ENCODE results near the gene SH2D7. TPM values are rescaled to one million over a fixed set of nuclear protein-coding genes. Genes with fewer than 3 reads are reported as not detected.

SH2D7 gene
- total RNA-seq, 1 experiment from 2014 or later = not detected

DNA sequence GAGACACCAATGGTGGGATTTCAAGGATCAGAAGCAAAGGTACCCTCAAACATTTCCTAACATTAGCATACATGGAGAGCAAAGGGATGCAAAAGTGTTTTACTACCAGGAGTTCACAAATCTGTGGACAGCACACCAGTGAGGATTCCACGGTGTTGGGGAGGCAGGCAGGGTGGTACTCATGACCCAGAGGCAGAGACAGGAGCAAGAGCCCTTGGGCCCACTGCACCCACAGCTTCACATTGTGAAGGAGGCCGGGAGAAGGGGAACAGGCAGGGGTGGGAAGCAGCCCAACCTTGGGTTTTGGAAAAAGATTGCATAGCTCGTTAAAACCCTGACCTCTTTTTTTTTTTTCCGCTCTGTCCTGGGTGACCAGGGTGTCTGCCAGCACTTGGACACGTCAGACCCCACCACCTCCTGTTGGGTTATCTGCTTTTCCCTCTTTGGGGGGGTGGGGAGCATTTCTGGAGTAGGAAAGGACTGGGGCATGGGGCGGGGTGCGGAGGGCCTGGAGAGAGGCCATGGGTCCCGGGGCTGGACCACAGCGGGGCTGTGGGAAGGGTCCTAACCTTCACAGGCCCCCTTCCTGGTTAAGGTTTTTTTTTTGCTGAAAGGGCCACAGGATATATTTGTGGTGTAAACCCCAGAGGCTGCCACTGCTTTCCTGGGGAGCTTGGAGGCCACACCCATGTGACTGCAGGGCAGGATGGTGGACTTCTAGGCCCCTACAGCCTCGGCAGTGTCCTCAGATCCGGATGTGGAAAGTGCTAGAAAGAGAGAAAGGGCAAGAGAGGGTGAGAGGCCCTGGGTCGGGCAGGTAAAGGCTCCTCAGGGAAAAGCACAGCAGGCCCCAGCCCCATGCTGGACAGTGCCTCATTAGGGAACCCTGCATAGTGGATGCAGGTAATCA is 12.5 kb downstream of the SH2D7 start:
- Mint-ChIP-seq H3K9me3 (no peaks in the 10 kb centered on the region), H3K4me3 (no peak overlapping the region; a peak in 1 of 5 replicates), H3K36me3 (ENCODE audit: insufficient read depth in 1 of 3, low read depth in 3 of 3) (peaks cover 4 to 14% (median 7%) of the 10 kb centered on the region in 3 experiments; a peak in 5 of 7 replicates), H3K27ac (peak overlapping the region in 2 of 3 experiments; percentile 27 to 29; a peak in 3 of 7 replicates), H3K27me3 (ENCODE audit: low read depth) (peaks cover 3% of the 10 kb centered on the region; the same call in 1 of the 2 replicates), H3K4me1 (peaks cover 0 to 5% of the 10 kb centered on the region in 2 experiments; a peak in 2 of 4 replicates)
- Histone ChIP-seq H3K14ac (ENCODE audit: insufficient read depth, low read length) (no peak overlapping the region), H4K5ac (ENCODE audit: insufficient read length, low read depth, low read length) (no peak overlapping the region), H3K23me2 (ENCODE audit: insufficient read length, low read depth, low read length, poor library complexity, severe bottlenecking) (no peaks in the 10 kb centered on the region), H2BK20ac (ENCODE audit: low read depth, low read length, poor library complexity, severe bottlenecking) (no peak overlapping the region), H3K27me3 (ENCODE audit: insufficient read depth, low read length) (no peaks in the 10 kb centered on the region), H3K9ac (ENCODE audit: extremely low read depth, insufficient read length, low read length) (no peak overlapping the region), H4K8ac (replicated peaks; ENCODE audit: insufficient read length, low read depth, low read length) (no peak overlapping the region), H2BK120ac (ENCODE audit: low read depth, low read length, poor library complexity, severe bottlenecking) (no peak overlapping the region), H3K4me1 (ENCODE audit: insufficient read depth, low read length) (no peaks in the 10 kb centered on the region), H3K56ac (ENCODE audit: insufficient read length, low read depth, low read length) (no peak overlapping the region), H3K23ac (ENCODE audit: insufficient read length, low read depth, low read length) (no peak overlapping the region), H3K9me3 (ENCODE audit: control insufficient read depth, low read depth, low read length) (no peaks in the 10 kb centered on the region), H3K79me2 (ENCODE audit: insufficient read depth, low read length) (no peaks in the 10 kb centered on the region), H3T11ph (ENCODE audit: low read length) (no peak overlapping the region), H3K4ac (ENCODE audit: low read depth, low read length) (no peak overlapping the region), H4K20me1 (ENCODE audit: control insufficient read depth, insufficient read depth, insufficient read length) (no peaks in the 10 kb centered on the region), H2BK5ac (ENCODE audit: insufficient read length, low read length) (no peak overlapping the region), H3K27ac (ENCODE audit: insufficient read length, low read depth, low read length) (no peak overlapping the region), H2BK15ac (ENCODE audit: low read depth, low read length) (no peak overlapping the region), H2AFZ (ENCODE audit: low read length) (no peak overlapping the region), H3K79me1 (ENCODE audit: insufficient read depth, low read depth, low read length, poor library complexity, severe bottlenecking) (no peaks in the 10 kb centered on the region), H2BK12ac (ENCODE audit: insufficient read length, low read depth, low read length) (no peak overlapping the region), H4K91ac (ENCODE audit: insufficient read length, low read depth, low read length) (no peak overlapping the region), H3K4me2 (ENCODE audit: insufficient read depth, insufficient read length, low read length) (no peak overlapping the region), H3K18ac (ENCODE audit: insufficient read length, low read depth, low read length) (no peak overlapping the region), H2AK5ac (ENCODE audit: insufficient read length, low read length) (no peak overlapping the region)
- WGBS (ENCODE audit: extremely low coverage, insufficient read length, low lambda C conversion rate) = no CpG with 5 or more reads among the region's 12 CpGs
- DNase-seq = no peak
- TF ChIP-seq, protein P1, sequence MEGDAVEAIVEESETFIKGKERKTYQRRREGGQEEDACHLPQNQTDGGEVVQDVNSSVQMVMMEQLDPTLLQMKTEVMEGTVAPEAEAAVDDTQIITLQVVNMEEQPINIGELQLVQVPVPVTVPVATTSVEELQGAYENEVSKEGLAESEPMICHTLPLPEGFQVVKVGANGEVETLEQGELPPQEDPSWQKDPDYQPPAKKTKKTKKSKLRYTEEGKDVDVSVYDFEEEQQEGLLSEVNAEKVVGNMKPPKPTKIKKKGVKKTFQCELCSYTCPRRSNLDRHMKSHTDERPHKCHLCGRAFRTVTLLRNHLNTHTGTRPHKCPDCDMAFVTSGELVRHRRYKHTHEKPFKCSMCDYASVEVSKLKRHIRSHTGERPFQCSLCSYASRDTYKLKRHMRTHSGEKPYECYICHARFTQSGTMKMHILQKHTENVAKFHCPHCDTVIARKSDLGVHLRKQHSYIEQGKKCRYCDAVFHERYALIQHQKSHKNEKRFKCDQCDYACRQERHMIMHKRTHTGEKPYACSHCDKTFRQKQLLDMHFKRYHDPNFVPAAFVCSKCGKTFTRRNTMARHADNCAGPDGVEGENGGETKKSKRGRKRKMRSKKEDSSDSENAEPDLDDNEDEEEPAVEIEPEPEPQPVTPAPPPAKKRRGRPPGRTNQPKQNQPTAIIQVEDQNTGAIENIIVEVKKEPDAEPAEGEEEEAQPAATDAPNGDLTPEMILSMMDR (conservative IDR thresholded peaks at IDR 0.05) = no peak
